Inferior parietal cortex (tissue), 1 donor: ENCODE measurements around the gene SLC22A3.
"Not testable (repeated sequence)": the region's sequence is repeated elsewhere in the genome, so short reads cannot be mapped to it uniquely, and the experiment has no call there.

Experiments
- DNase-seq: peaks from one replicate; pipeline ENCODE4 v3.0.0-alpha.2; 2016; ENCODE audit errors: extremely low spot score

SLC22A3 gene

DNA sequence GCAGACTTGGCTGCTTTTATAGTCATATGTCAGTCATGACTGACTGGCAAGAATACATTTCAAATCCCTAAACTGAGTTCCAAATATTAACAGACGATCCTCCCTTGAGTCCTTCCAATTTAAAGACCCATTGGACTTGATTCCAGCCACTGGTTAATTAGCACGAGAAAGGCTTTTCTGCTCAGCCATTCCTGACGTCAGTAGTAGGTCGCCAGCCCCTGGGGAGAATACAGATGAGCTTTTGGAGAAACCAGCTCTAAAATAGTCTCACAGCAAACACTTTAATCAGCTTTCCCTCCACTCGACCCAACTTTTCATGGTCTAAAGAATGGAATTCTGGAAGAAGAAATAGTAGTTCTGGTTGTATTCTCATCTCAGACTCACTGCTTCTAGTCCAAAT lies 91.6 kb downstream of the SLC22A3 start:
- no peak for DNase-seq

DNA sequence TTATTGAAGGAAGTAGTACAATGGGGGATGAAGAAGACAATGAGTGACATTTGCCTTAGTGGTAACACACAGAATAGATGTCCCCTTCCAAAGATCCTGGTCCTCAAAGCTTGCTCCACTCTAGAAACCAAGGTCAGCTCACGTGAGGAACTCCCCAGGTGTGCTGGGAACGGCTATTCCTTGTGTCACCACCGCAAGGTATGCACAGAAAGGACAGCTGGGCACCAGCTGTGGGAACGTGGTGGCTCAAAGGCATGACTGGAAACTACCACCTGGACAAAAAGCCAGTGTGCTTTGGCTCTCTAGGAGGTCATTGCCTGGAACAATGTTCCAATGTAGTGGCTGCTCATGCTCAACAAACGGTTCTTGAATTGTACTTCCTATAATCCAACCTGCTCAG lies 94.0 kb downstream of the SLC22A3 start:
- no peak for DNase-seq

DNA sequence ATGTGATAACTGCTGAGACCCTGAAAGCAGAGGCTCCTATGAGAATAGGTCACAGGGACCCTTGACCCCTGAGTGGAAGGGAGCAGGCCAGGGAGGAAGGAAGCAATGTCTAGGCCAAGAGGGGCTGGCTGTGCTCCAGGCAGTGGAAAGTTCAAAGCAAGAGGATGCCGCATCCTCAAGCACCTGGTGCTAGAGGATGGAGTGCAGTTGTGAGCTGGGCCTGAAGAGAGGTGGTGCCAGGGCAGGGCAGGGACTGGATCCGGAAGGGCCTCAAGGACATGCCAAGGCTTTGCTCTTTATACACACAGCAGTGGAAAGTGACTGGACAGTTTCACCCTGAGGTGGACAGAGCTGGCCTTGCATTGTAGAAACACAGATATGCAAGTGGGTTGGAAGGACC lies 97.0 kb downstream of the SLC22A3 start:
- DNase-seq = no peak

DNA sequence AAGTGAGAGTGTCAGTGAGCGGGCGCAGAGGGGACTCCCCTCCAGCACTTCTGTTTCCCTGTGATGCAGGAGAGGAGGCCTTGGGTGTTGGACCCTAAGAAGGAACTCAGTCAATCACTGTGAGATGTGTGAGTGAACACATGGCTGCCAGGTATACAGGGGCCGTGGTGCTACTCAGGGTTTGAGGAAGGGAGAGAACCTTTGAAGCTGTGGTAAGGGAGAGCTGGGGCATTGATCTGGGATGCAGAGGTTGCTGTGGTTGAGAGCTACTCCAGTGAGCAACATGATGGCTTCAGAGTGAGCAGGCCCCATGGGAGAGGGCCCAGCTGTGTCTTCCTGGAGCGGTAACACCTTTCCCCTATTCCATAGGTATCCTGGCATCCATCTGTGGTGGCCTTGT lies 99.2 kb downstream of the SLC22A3 start:
- no peak for DNase-seq

DNA sequence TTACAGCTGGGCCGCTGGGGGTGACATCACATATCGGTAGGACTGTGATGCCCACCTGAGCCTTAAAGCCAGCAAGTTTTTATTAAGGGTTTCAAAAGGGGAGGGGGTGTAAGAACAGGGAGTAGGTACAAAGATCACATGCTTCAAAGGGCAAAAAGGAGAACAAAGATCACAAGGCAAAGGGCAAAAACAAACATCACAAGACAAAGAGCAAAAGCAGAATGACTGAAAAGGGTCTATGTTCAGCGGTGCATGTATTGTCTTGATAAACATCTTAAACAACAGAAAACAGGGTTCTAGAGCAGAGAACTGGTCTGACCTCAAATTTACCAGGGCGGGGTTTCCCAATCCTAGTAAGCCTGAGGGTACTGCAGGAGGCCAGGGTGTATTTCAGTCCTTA lies 101.6 kb downstream of the SLC22A3 start:
- not testable (repeated sequence) for DNase-seq

DNA sequence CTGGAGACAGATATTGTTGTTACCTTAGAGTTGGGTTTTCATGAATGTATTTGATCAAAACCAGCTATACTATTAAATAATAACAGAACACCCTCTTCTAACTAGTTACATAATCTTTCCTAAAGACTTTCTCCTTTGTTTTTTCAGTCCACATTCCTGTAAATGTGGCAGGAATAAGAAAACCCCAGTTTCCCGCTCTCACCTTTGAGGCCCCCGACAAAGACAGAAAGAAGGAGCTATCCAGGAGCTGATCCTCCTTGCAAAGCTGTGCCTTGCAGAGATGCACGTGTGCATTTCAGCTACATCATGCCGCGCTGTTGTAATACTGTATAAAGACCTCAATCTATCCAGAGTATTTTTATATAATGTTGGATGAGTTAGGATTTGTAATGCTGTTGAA lies 102.7 kb downstream of the SLC22A3 start:
- DNase-seq = no peak

DNA sequence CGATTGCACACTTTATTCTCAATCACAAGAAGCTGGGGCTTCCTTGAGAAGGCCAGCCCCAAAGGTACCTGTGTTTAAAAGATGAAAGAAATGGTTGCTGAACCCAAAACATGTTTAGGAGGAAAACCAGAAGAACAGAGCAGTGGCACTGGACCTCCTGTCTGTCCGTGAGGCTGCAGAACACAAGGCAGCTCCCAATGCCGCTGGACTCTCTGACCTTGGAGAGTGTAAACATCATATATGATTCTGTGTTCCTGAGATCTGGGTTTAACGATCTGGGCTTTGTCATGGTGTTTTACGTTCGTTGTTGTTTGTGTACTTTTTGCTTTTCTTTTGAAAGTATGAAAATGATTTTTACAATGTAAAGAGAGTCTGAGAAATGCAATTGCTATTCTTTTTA lies 106.1 kb downstream of the SLC22A3 start:
- DNase-seq = no peak

DNA sequence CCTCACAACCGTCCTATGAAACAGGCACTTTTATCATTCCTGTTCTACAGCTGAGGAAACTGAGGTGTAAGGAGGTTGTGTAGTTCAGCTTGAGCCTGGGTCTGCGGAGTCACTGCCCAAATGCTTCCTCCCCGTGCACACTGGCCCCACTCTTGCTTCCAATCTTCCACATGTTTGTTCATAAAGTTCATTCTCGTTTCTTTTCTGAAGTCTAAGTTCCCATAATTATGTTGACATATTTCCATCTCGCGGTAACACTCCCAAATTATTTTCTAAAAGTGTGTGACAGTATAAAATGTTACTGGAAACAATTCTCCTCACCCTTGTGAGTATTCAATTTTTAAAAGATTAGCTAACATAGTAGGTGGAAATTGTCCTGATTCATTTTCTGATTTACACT lies 106.9 kb downstream of the SLC22A3 start:
- DNase-seq = no peak

DNA sequence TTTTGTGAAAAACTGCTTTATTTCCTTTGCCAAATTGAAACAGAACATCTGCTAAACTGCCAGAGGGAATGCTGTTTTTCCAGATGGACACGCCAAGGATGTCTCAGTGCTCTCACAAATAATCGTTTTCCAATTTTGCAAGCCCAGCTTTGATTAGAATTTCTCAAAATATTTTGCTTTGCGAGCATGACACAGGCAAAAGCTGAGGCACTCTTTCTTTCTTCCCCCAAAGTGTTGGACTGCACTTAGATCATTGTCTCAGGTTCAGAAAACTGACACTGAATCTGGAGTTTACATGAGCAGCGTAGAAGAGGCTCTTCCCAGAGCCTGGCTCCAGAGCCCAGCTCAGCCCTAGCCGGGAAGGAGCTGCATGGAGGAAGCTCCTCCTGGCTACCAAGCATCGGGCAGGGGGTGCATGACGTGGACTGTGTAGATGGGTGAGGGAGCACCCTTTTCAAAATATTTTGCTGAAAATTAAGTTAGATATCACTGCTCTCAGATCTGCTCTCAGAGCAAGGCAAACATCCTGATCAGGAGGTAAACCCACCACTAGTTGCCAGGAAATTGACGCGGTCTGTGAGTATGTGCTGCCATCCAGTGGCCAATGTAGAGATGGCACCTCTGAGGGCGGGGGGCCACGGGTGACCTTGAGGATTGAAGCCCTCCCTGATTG lies 107.5 kb downstream of the SLC22A3 start:
- DNase-seq = peak; percentile 70

DNA sequence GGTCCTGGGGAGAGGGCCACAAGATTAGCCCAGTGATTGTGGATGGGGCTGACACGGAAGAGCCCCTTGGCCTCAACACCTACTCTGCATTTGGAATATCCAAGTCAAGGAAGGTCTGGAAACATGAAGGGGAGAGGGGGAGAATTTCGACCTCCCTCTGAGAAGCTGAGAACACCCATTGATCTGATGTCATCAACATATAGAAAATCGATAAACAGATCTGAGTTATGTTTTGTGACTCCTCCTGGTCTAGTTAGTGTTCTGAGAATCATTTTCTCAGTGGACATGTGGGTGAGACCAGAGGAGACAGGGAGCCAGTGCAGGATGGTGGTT lies 108.0 kb downstream of the SLC22A3 start:
- no peak for DNase-seq

DNA sequence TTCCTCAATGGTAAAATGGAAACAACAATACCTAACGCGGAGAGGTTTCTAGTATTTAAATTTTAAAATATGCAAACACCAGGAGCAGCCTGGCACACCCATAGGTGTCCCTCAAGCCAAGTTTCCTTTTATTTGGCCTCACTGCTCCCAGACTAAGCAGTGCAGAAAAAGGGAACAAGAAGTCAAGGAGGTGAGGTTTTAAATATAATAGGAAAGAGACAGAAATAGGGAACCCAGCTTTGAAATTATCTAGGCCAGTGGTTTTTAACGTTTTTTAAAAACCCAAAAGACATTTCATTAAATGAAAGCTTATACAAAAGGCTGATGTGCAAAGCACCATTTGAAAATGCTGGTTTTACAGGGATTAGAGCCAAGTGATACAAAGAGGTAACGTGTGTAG lies 109.6 kb downstream of the SLC22A3 start:
- no peak for DNase-seq

DNA sequence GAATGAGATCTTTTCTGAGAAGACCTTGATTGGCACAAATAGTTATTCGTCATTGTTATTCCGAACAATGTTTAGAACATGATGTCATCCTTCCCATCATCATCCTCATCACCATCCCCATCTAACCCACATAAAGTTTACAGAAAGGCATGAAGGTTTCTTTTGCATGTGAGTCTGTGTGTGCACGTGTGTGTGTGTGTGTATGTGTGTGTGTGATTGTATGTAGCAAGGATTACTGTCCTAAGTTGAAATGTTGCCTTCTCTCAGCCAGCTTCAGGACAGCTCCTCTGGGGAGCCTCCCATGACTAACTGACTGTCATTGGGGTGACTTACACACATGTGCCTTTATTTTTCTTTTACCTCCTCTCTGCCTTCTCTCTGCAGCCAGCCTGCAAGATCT lies 113.5 kb downstream of the SLC22A3 start:
- no peak for DNase-seq

DNA sequence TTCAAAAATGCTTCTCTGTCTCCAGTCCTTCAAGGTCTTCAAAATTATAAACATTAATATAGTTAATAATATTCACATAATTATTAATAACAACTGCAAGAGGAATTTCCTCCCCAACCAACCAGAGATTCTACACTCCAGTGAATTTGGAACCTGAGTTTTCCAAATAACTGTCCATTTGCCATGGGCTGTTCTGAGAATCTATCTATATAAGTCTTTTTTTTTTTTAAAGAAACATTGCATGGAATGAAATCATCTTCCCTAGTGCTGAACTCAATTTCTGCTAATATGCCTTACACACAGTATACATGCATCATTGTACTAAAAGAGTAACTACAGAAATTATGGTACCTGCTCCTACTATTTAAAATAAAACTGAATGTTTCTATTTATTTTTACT lies 113.9 kb downstream of the SLC22A3 start:
- no peak for DNase-seq

DNA sequence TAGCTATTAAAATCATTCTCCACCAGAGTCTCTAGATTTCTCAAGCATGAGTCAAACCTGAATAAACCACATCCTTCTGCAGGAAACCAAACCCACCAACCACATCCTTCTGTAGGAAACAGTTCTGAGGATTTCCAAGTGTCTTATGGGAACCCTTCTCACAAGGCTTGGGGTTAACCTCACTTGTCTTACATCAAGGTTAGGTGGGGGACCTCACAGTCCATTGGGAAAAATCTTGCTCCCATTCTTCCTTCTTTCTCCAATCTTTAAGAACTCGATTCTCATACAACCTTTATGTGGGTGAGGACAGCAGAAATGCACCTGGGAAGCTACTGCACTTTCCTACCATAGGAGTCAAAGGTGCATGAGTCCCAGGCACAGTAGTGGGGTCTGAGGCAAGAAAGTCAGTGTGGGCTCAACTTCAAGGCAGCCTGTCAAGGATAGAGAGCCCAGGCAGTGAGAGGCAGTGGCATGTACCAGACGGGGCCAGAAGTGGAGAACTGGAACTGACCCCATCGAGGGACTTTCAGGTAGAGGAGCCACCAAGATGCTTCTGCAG lies 114.5 kb downstream of the SLC22A3 start:
- DNase-seq = no peak

DNA sequence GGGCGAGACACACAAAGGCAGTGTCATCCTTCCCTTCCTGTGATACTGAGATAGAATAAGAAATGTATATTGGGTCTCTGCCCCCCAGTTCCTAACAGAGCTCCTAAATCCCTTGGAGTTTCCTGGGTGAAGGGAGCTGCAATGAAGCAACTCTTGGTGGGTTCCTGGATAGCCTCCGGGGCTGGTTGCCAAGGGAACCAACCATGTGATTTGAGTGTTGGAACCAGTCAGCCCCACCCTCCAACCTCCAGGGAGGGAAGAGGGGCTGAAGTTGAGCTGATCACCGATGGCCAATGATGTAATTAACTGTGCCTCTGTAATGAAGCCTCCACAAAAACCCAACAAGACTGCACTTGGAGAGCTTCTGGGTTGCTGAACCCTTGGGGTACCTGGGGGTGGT lies 116.6 kb downstream of the SLC22A3 start:
- no peak for DNase-seq

DNA sequence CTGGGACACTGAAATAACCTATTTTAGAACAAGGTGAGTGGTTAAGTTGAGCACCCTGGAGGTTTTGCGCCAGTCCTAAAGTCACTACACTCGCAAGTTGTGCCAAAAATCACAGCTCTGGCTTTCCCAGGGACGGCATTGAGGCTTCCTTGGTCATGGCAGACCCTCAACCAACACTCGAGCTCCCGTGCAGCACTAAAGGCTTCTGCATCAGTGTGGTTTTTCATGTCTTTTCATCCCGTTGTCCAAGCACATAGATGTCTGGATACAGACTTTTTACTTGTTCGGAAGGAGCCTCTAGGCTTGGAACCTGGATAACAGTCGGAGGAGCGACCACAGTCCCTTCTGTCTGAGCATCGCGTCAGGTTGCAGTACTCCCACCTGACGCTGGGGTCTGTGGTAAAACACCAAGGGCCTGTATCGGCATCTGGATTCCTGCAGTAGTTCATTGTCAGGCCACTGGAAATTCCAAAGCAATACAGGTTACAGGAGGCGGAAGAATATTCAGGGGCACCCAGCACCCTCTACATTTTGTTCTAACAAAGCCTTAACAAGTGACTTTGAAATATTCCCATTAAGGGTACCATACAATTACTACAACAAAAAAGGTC lies 119.2 kb downstream of the SLC22A3 start:
- DNase-seq = not testable (repeated sequence)

DNA sequence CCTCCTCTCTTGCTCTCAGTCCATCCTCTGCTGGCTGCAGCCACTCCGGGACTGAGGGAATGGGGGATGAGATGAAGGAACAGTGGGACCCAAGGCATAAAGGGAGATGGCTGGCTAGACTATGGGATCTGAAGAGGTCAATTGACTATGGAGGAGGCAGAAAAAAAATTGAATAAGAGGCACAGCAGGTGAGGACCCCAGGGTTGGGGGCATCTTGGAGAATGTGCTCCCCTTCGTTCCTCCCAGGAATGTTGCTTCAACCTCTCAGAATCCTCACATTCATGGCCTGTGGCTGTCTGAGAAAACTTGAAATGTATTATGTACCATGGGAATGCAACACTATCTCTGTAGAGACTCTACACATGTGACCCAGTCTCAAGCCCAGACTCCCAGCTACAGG lies 121.0 kb downstream of the SLC22A3 start:
- no peak for DNase-seq

DNA sequence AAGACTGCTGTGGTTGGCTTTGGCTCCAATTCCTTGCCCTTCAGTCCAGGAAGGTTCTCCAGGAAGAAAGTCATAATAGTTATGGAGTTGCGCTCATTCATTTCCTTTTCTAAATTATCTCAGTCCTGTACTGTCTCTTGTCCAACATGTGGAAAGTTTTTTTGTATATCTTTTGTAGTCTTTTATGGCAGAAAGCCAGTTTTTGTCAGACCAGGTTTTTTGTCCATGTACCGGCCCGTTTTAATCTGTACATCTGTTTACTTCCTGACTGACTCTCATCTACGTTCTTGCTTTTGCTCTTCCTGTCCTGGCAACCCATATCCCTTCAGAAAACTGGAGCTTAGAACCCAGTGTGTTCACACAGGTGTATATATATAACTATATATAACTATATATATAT lies 127.9 kb downstream of the SLC22A3 start:
- not testable (repeated sequence) for DNase-seq

DNA sequence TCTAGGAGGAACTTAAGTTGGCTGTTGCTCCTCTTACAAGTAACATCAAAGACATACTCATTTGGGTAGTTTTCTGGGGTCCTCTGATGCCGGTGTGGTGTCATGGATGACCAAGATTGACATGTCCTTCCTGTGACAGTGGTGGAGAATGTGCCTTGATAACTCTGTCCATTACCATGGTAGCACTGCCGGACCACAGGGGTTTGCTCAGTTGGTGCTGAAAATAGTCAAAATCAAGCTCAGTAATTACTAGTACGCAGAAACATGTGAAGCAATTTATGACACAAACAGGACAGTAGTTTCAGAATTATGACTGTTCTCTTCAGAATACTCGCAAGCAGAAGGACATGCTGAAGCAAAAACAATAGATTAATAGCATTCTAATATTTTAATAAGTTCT lies 128.9 kb downstream of the SLC22A3 start:
- not testable (repeated sequence) for DNase-seq

DNA sequence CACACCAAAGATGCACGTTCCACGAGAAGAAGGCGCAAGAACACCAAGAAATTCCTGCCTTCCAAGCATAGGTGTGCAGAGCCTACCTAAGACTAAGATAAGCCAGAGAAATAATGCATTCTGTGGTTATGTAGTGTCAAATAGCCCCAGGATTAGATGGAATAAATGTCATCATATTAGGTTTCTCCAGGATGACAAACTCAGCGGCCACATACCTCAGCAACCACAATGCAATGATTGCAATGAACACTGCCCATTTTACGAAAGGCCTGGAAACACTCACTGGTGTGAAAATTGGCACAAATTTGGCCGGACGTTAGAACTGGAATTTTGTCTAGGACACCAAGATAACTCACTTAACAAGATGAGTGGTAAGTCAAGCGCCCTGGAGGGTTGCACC lies 129.7 kb downstream of the SLC22A3 start:
- DNase-seq = no peak

DNA sequence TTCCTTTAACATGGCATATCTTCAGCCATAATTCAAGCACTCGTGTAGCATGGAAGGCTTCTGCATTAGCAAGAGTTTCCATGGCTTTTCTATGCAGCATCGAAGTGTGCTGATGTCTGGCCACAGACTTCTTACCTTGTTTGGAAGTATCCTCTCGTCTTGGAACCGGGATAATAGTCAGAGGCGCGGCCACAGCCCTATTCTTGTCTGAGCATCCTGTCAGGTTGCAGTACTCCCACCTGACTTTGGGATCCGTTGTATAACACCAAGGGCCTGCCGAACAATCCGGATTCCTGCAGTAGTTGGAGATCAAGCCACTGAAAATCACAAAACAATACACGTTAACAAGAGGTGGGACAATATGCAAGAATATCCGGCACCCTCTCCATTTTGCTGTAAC lies 138.9 kb downstream of the SLC22A3 start:
- DNase-seq = no peak

DNA sequence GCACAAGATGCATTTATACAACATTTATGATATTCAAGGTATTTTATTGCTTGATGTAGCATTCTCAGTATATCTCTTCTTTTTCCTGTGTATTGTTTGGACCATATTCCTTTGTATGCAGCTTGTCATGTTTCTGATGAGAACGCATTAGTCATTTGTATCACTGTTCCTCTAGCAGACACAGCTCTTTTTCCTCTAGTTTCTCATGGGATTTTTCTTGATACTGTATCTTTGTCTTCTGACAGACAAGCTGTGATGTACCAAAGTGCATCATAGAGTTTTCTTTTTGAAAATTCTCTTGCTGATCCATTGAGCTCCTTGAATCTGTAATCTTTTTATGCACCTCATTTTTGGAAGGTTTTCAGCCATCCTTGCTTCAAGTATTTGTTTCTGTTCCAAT lies 140.9 kb downstream of the SLC22A3 start:
- DNase-seq = no peak

DNA sequence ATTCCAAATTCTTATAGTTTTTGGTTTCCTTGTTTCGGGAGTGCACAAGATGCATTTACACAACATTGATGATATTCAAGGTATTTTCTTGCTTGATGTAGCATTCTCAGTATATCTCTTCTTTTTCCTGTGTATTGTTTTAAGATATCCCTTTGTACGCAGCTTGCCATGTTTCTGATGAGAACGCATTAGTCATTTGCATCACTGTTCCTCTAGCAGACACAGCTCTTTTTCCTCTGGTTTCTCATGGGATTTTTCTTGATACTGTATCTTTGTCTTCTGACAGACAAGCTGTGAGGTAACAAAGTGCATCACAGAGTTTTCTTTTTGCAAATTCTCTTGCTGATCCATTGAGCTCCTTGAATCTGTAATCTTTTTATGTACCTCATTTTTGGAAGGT lies 146.4 kb downstream of the SLC22A3 start:
- DNase-seq = no peak

DNA sequence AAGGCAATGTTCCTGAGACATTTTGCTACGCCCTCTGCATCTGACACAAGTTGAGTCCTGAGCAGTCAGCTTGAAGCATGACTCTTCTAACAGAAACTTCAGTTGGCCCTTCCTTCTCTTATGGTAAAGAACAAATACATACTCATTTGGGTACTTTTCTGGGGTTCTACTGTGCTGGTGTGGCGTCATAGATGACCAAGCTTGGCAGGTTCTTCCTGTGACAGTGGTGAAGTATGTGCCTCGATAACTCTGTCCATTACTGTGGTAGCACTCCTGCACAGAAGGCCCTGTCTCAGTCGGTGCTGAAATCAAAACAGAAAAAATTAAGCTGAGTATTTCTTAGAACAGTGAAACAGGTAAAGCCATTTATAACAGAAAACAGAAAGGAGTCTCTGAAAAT lies 152.5 kb downstream of the SLC22A3 start:
- DNase-seq = no peak
